SK-N-SH (cell line): ENCODE results near the gene NLN. TPM values are rescaled to one million over a fixed set of nuclear protein-coding genes. Genes with fewer than 3 reads are reported as not detected.

ENCODE experiments used
- CTCF ChIA-PET: fragments of 300-600, 350-600 bp; formaldehyde crosslinking; extraction: SDS; loops from one replicate; lab custom pipeline; 2021; lab: Yijun Ruan, JAX
- POLR2A ChIA-PET: fragments of 350-600 bp; sonication (Branson Sonifier 250); formaldehyde crosslinking; extraction: SDS; loops from one replicate; lab custom pipeline; 2020; ENCODE audit warnings: antibody characterized with exemption, inconsistent platforms; lab: Yijun Ruan, JAX
- DNase-seq: peaks from one replicate; pipeline ENCODE4 v3.0.0; 2012
- H2AFZ ChIP-seq: fragments of 200-600 bp; sonication (generic); 2 replicates; pipeline ENCODE4 v1.8.1; 2016; ENCODE audit warnings: antibody characterized with exemption, mild to moderate bottlenecking, low read depth
- H3F3A ChIP-seq: fragments of 200-600 bp; sonication (generic); replicated peaks from 2 replicates; pipeline ENCODE3; 2016; ENCODE audit warnings: antibody characterized with exemption, mild to moderate bottlenecking; ENCODE audit not compliant: insufficient read depth
- H3K27ac ChIP-seq, 2 experiments: fragments of 200-500 bp in 1 of 2; fragments of 200-600 bp in 1 of 2; sonication (Bioruptor generic) in 1 of 2; sonication (generic), shearing (Covaris generic) in 1 of 2; 2 replicates each; pipeline versions ENCODE4 v1.5.1 to v1.6.1; 2014 to 2016; ENCODE audit warnings: low read depth in 2 of 2, inconsistent platforms in 1 of 2, low read length in 1 of 2, mild to moderate bottlenecking in 1 of 2, mixed read lengths in 1 of 2
- H3K27me3 ChIP-seq: fragments of 200-600 bp; sonication (generic), shearing (Covaris generic); 2 replicates; pipeline ENCODE4 v1.6.1; 2016; ENCODE audit warnings: mixed run types; ENCODE audit not compliant: insufficient read depth
- H3K36me3 ChIP-seq, 2 experiments: fragments of 200-500 bp in 1 of 2; fragments of 200-600 bp in 1 of 2; sonication (Bioruptor generic) in 1 of 2; sonication (generic) in 1 of 2; replicated peaks in 1 of 2; 2 replicates each; pipeline versions ENCODE3 to v1.5.1; 2014 to 2016; ENCODE audit warnings: low read length in 1 of 2, mild to moderate bottlenecking in 1 of 2; ENCODE audit not compliant: insufficient read depth in 2 of 2, control insufficient read depth in 1 of 2
- H3K4me1 ChIP-seq, 2 experiments: fragments of 200-500 bp in 1 of 2; fragments of 200-600 bp in 1 of 2; sonication (Bioruptor generic) in 1 of 2; sonication (generic), shearing (Covaris generic) in 1 of 2; 2 replicates each; pipeline versions ENCODE4 v1.5.1 to v1.6.1; 2014 to 2016; ENCODE audit warnings: low read depth in 1 of 2, low read length in 1 of 2, mixed run types in 1 of 2; ENCODE audit not compliant: insufficient read depth in 2 of 2, control insufficient read depth in 1 of 2
- H3K4me2 ChIP-seq: fragments of 200-600 bp; sonication (generic), shearing (Covaris generic); 2 replicates; pipeline ENCODE4 v1.6.1; 2017; ENCODE audit warnings: mixed run types
- H3K4me3 ChIP-seq, 2 experiments: fragments of 200-500 bp in 1 of 2; fragments of 200-600 bp in 1 of 2; sonication (Bioruptor generic) in 1 of 2; sonication (generic), shearing (Covaris generic) in 1 of 2; 2 replicates each; pipeline versions ENCODE4 v1.5.1 to v1.8.1; 2014 to 2016; ENCODE audit warnings: low read depth in 2 of 2, inconsistent platforms in 1 of 2, low read length in 1 of 2, mild to moderate bottlenecking in 1 of 2, mixed read lengths in 1 of 2, moderate library complexity in 1 of 2
- H3K79me2 ChIP-seq: fragments of 200-600 bp; sonication (generic); 2 replicates; pipeline ENCODE4 v1.8.1; 2017; ENCODE audit warnings: mild to moderate bottlenecking; ENCODE audit not compliant: insufficient read depth
- H3K9ac ChIP-seq: fragments of 200-600 bp; sonication (generic); 2 replicates; pipeline ENCODE4 v1.6.1; 2017; ENCODE audit warnings: mixed run types
- H3K9me2 ChIP-seq: fragments of 200-600 bp; sonication (generic); 2 replicates; pipeline ENCODE4 v1.6.1; 2017; ENCODE audit warnings: mixed run types
- H3K9me3 ChIP-seq: fragments of 200-600 bp; sonication (generic); 2 replicates; pipeline ENCODE4 v1.6.1; 2017; ENCODE audit warnings: mixed run types, mild to moderate bottlenecking, moderate library complexity
- H4K20me1 ChIP-seq: fragments of 200-600 bp; sonication (generic); 2 replicates; pipeline ENCODE4 v1.6.1; 2017; ENCODE audit warnings: mild to moderate bottlenecking, mixed run types; ENCODE audit not compliant: insufficient read depth
- ELF1 ChIP-seq: IDR thresholded peaks from 2 replicates; pipeline ENCODE4 v1.4.0; 2012
- FOSL2 ChIP-seq: IDR thresholded peaks from 2 replicates; pipeline ENCODE4 v1.4.0; 2012; ENCODE audit warnings: low read depth, mild to moderate bottlenecking, moderate library complexity, borderline replicate concordance
- FOXJ3 ChIP-seq: sonication (generic); formaldehyde crosslinking; IDR thresholded peaks from 2 replicates; pipeline ENCODE4 v1.5.1; 2020; ENCODE audit warnings: mild to moderate bottlenecking, missing genetic modification reagents
- FOXM1 ChIP-seq: IDR thresholded peaks from 2 replicates; pipeline ENCODE4 v1.4.0; 2012; ENCODE audit warnings: low read depth, mild to moderate bottlenecking
- GABPA ChIP-seq: IDR thresholded peaks from 2 replicates; pipeline ENCODE4 v1.4.0; 2012; ENCODE audit warnings: low read depth, mild to moderate bottlenecking
- GATA2 ChIP-seq: sonication (generic); formaldehyde crosslinking; IDR thresholded peaks from 2 replicates; pipeline ENCODE4 v1.5.0; 2020; ENCODE audit warnings: mild to moderate bottlenecking, missing genetic modification reagents
- MXI1 ChIP-seq: IDR thresholded peaks from 2 replicates; pipeline ENCODE4 v1.6.1; 2012; ENCODE audit warnings: mild to moderate bottlenecking, low read depth, low read length, improper control_type of control experiment
- NFIC ChIP-seq: IDR thresholded peaks from 2 replicates; pipeline ENCODE4 v1.4.0; 2012; ENCODE audit warnings: borderline replicate concordance
- NRF1 ChIP-seq: IDR thresholded peaks from 2 replicates; pipeline ENCODE4 v1.6.1; 2012; ENCODE audit warnings: low read depth, mild to moderate bottlenecking, low read length
- RAD21 ChIP-seq: IDR thresholded peaks from 2 replicates; pipeline ENCODE4 v1.6.1; 2012; ENCODE audit warnings: mild to moderate bottlenecking, low read length
- RCOR1 ChIP-seq: fragments of 150-350 bp; IDR thresholded peaks from 2 replicates; pipeline ENCODE4 v1.6.1; 2017; ENCODE audit warnings: antibody characterized with exemption, low read length
- RFX5 ChIP-seq: IDR thresholded peaks from 2 replicates; pipeline ENCODE4 v1.6.1; 2012; ENCODE audit warnings: mild to moderate bottlenecking, improper control_type of control experiment, low read length
- RXRA ChIP-seq: IDR thresholded peaks from 2 replicates; pipeline ENCODE4 v1.4.0; 2012; ENCODE audit warnings: low read depth, mild to moderate bottlenecking, borderline replicate concordance
- TCF12 ChIP-seq: IDR thresholded peaks from 2 replicates; pipeline ENCODE4 v1.4.0; 2012
- TEAD4 ChIP-seq: IDR thresholded peaks from 2 replicates; pipeline ENCODE4 v1.4.0; 2012; ENCODE audit warnings: mild to moderate bottlenecking, borderline replicate concordance; ENCODE audit not compliant: insufficient read depth
- YY1 ChIP-seq: IDR thresholded peaks from 2 replicates; pipeline ENCODE4 v1.4.0; 2012; ENCODE audit warnings: low read depth, mild to moderate bottlenecking
- WGBS: methylation state at CpG from one replicate; pipeline ENCODE4 v1.1.6; 2017; ENCODE audit warnings: low lambda C conversion rate; 5-methylcytosine and 5-hydroxymethylcytosine counted together
- polyA plus RNA-seq, 3 experiments: library from polyadenylated mRNA; depleted of rRNA; stranded (reverse); fragments of >200 nt; gene quantifications; 2 replicates each; pipeline ENCODE4 v1.2.3, GENCODE V29; 2012
- TF ChIP-seq, protein P1 (sequence below): IDR thresholded peaks from 2 replicates; pipeline ENCODE4 v1.4.0; 2012; ENCODE audit warnings: low read depth, borderline replicate concordance
- TF ChIP-seq, protein P2 (sequence below): fragments of 200-600 bp; sonication (generic); IDR thresholded peaks from 2 replicates; pipeline ENCODE4 v1.6.1; 2017; ENCODE audit warnings: antibody characterized with exemption, mild to moderate bottlenecking, moderate library complexity
- TF ChIP-seq, protein P3 (sequence below): IDR thresholded peaks from 2 replicates; pipeline ENCODE4; 2012
- TF ChIP-seq, protein P4 (sequence below): fragments of 150-350 bp; IDR thresholded peaks from 2 replicates; pipeline ENCODE4 v1.6.1; 2017; ENCODE audit warnings: antibody characterized with exemption, low read length, low read depth, borderline replicate concordance

Gene NLN
- polyA plus RNA-seq, 1 of the 3 experiments (the other 2 are of a cell fraction): 17.1 TPM

DNA sequence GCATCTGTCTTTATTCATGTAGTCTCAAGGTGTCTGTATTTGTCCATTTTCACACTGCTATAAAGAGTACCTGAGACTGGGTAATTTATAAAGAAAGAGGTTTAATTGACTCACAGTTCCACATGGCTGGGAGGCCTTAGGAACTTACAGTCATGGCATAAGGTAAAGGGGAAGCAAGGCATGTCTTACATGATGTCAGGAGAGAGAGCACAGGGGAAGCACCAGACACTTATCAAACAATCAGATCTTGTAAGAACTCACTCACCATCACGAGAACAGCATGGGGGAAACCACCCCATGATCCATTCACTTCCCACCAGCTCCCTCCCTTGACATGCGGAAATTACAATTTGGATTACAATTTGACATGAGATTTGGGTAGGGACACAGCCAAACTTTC, 44.2 kb downstream of the NLN start:
- Histone ChIP-seq H3K9me2 (no peaks in the 10 kb centered on the region), H2AFZ (no peak overlapping the region), H3K27ac (no peak overlapping the region), H3K9me3 (no peaks in the 10 kb centered on the region), H3K79me2 (peaks cover 3% of the 10 kb centered on the region; the same call in 1 of the 2 replicates), H4K20me1 (no peaks in the 10 kb centered on the region), H3K27me3 (no peaks in the 10 kb centered on the region), H3F3A (peaks cover 24% of the 10 kb centered on the region), H3K4me3 (no peak overlapping the region), H3K36me3 (peaks cover 7 to 24% of the 10 kb centered on the region in 2 experiments), H3K4me2 (no peak overlapping the region)
- WGBS: 42% methylated on average over 2 of the region's 2 CpGs
- POLR2A ChIA-PET: no interaction called here
- CTCF ChIA-PET: no interaction called here
- no peak for TF ChIP-seq RAD21
- TF ChIP-seq NFIC: no peak
- TF ChIP-seq, protein P1, sequence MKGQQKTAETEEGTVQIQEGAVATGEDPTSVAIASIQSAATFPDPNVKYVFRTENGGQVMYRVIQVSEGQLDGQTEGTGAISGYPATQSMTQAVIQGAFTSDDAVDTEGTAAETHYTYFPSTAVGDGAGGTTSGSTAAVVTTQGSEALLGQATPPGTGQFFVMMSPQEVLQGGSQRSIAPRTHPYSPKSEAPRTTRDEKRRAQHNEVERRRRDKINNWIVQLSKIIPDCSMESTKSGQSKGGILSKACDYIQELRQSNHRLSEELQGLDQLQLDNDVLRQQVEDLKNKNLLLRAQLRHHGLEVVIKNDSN: no peak
- TF ChIP-seq FOXJ3 (CRISPR knock-in tag): no peak
- TF ChIP-seq, protein P2, sequence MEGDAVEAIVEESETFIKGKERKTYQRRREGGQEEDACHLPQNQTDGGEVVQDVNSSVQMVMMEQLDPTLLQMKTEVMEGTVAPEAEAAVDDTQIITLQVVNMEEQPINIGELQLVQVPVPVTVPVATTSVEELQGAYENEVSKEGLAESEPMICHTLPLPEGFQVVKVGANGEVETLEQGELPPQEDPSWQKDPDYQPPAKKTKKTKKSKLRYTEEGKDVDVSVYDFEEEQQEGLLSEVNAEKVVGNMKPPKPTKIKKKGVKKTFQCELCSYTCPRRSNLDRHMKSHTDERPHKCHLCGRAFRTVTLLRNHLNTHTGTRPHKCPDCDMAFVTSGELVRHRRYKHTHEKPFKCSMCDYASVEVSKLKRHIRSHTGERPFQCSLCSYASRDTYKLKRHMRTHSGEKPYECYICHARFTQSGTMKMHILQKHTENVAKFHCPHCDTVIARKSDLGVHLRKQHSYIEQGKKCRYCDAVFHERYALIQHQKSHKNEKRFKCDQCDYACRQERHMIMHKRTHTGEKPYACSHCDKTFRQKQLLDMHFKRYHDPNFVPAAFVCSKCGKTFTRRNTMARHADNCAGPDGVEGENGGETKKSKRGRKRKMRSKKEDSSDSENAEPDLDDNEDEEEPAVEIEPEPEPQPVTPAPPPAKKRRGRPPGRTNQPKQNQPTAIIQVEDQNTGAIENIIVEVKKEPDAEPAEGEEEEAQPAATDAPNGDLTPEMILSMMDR: no peak
- TF ChIP-seq ELF1: no peak
- TF ChIP-seq GABPA: no peak
- no peak for TF ChIP-seq GATA2 (CRISPR knock-in tag)
- no peak for TF ChIP-seq RXRA
- no peak for TF ChIP-seq RCOR1
- TF ChIP-seq FOXM1: no peak
- no peak for TF ChIP-seq YY1
- no peak for TF ChIP-seq MXI1
- TF ChIP-seq NRF1: no peak
- TF ChIP-seq TEAD4: no peak
- TF ChIP-seq, protein P3, sequence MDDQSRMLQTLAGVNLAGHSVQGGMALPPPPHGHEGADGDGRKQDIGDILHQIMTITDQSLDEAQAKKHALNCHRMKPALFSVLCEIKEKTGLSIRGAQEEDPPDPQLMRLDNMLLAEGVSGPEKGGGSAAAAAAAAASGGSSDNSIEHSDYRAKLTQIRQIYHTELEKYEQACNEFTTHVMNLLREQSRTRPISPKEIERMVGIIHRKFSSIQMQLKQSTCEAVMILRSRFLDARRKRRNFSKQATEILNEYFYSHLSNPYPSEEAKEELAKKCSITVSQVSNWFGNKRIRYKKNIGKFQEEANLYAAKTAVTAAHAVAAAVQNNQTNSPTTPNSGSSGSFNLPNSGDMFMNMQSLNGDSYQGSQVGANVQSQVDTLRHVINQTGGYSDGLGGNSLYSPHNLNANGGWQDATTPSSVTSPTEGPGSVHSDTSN: no peak
- no peak for TF ChIP-seq RFX5
- TF ChIP-seq, protein P4, sequence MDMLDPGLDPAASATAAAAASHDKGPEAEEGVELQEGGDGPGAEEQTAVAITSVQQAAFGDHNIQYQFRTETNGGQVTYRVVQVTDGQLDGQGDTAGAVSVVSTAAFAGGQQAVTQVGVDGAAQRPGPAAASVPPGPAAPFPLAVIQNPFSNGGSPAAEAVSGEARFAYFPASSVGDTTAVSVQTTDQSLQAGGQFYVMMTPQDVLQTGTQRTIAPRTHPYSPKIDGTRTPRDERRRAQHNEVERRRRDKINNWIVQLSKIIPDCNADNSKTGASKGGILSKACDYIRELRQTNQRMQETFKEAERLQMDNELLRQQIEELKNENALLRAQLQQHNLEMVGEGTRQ: no peak
- no peak for TF ChIP-seq FOSL2
- TF ChIP-seq TCF12: no peak
- TF ChIP-seq, all 33 proteins: peak for 0
- no peak for DNase-seq
- Histone ChIP-seq H3K4me1 (peaks cover 0 to 12% of the 10 kb centered on the region in 2 experiments; a peak in 2 of 4 replicates), H3K9ac (no peak overlapping the region)
